Measurements from ENCODE around the gene PTPRK. TPM values are rescaled to one million over a fixed set of nuclear protein-coding genes. Genes with fewer than 3 reads are reported as not detected.

The PTPRK gene
- total RNA-seq, 1 experiment from 2014 or later = 5.5 TPM

GRCh38 chr6:128307671-128308070, 212.7 kb downstream of the PTPRK start:
- no peak for DNase-seq (ENCODE audit: extremely low read depth, low read depth)

GRCh38 chr6:128305976-128306375, 214.4 kb downstream of the PTPRK start:
- no peak for DNase-seq (ENCODE audit: extremely low read depth, low read depth)

GRCh38 chr6:128305228-128305627, 215.2 kb downstream of the PTPRK start:
- DNase-seq (ENCODE audit: extremely low read depth, low read depth) = no peak

GRCh38 chr6:128303870-128304269, 216.5 kb downstream of the PTPRK start:
- DNase-seq (ENCODE audit: extremely low read depth, low read depth) = no peak

- no peak for DNase-seq (ENCODE audit: extremely low read depth, low read depth)
Measured at GRCh38 chr6:128302942-128303341, 217.5 kb downstream of the PTPRK start.

- DNase-seq (ENCODE audit: extremely low read depth, low read depth) = no peak
Measured at GRCh38 chr6:128295670-128296069, 224.7 kb downstream of the PTPRK start.

- no peak for DNase-seq (ENCODE audit: extremely low read depth, low read depth)
Measured at GRCh38 chr6:128290221-128290620, 230.2 kb downstream of the PTPRK start.

- no peak for DNase-seq (ENCODE audit: extremely low read depth, low read depth)
Measured at GRCh38 chr6:128284128-128284527, 236.3 kb downstream of the PTPRK start.

- no peak for DNase-seq (ENCODE audit: extremely low read depth, low read depth)
Measured at GRCh38 chr6:128282961-128283360, 237.4 kb downstream of the PTPRK start.

GRCh38 chr6:128280960-128281359, 239.4 kb downstream of the PTPRK start:
- DNase-seq (ENCODE audit: extremely low read depth, low read depth) = no peak

GRCh38 chr6:128280066-128280465, 240.3 kb downstream of the PTPRK start:
- no peak for DNase-seq (ENCODE audit: extremely low read depth, low read depth)

- DNase-seq (ENCODE audit: extremely low read depth, low read depth) = no peak
Measured at GRCh38 chr6:128278836-128279235, 241.6 kb downstream of the PTPRK start.

- DNase-seq (ENCODE audit: extremely low read depth, low read depth) = no peak
Measured at GRCh38 chr6:128277379-128277778, 243.0 kb downstream of the PTPRK start.

GRCh38 chr6:128276311-128276710, 244.1 kb downstream of the PTPRK start:
- no peak for DNase-seq (ENCODE audit: extremely low read depth, low read depth)

GRCh38 chr6:128275681-128276080, 244.7 kb downstream of the PTPRK start:
- DNase-seq (ENCODE audit: extremely low read depth, low read depth) = no peak

GRCh38 chr6:128275030-128275429, 245.4 kb downstream of the PTPRK start:
- DNase-seq (ENCODE audit: extremely low read depth, low read depth) = no peak

- DNase-seq (ENCODE audit: extremely low read depth, low read depth) = no peak
Measured at GRCh38 chr6:128271527-128271926, 248.9 kb downstream of the PTPRK start.

GRCh38 chr6:128271011-128271410, 249.4 kb downstream of the PTPRK start:
- DNase-seq (ENCODE audit: extremely low read depth, low read depth) = no peak

GRCh38 chr6:128266946-128267345, 253.5 kb downstream of the PTPRK start:
- no peak for DNase-seq (ENCODE audit: extremely low read depth, low read depth)

- no peak for DNase-seq (ENCODE audit: extremely low read depth, low read depth)
Measured at GRCh38 chr6:128265706-128266105, 254.7 kb downstream of the PTPRK start.

GRCh38 chr6:128259730-128260685, 260.4 kb downstream of the PTPRK start:
- DNase-seq (ENCODE audit: extremely low read depth, low read depth) = no peak

- DNase-seq (ENCODE audit: extremely low read depth, low read depth) = no peak
Measured at GRCh38 chr6:128259029-128259724, 261.2 kb downstream of the PTPRK start.

Data from NCI-H460 (cell line).